H1 (cell line): ENCODE data around the gene ZBTB7B. TPM values are rescaled to one million over a fixed set of nuclear protein-coding genes. Genes with fewer than 3 reads are reported as not detected.
A peak's percentile ranks its signal among the peaks of the same experiment; 100 is the strongest.

Source experiments
- BRCA1 ChIP-seq: IDR thresholded peaks from 2 replicates; pipeline ENCODE4 v1.6.1; 2012; ENCODE audit warnings: low read depth, low read length, improper control_type of control experiment
- JUND ChIP-seq: IDR thresholded peaks from 2 replicates; pipeline ENCODE4 v1.6.1; 2011; ENCODE audit warnings: mild to moderate bottlenecking, improper control_type of control experiment, low read length
- NRF1 ChIP-seq: IDR thresholded peaks from 2 replicates; pipeline ENCODE4 v1.6.1; 2011; ENCODE audit warnings: mild to moderate bottlenecking, low read depth, low read length, improper control_type of control experiment
- SIN3A ChIP-seq, 2 experiments: IDR thresholded peaks in 1 of 2; conservative IDR thresholded peaks in 1 of 2; 2 replicates each; pipeline ENCODE4 v1.6.1; 2011 to 2012; ENCODE audit warnings: low read length in 2 of 2, improper control_type of control experiment in 1 of 2, low read depth in 1 of 2, mild to moderate bottlenecking in 1 of 2
- polyA plus RNA-seq, 7 experiments: library from polyadenylated mRNA; depleted of rRNA in 3 of 7; stranded (reverse) in 5 of 7; unstranded in 2 of 7; fragments of >200 nt in 5 of 7; fragments of 200-250 nt in 2 of 7; gene quantifications; 1 replicate in 5 of 7; 2 replicates in 1 of 7; 4 replicates in 1 of 7; pipeline versions ENCODE4 v1.2.1 to v1.2.3, GENCODE V29; 2011 to 2013; ENCODE audit warnings: missing spikeins in 2 of 7, mixed read lengths in 2 of 7
- total RNA-seq: library from RNA; stranded (reverse); fragmentation: NEBNext Ultra II Directional; extraction: Animal tissue kit (Norgen Biotek cat#: 25700); gene quantifications from 2 replicates; pipeline ENCODE4 v1.2.1, GENCODE V29; 2021
- TF ChIP-seq, protein P1 (sequence below), 3 experiments: IDR thresholded peaks; 1 replicate in 2 of 3; 2 replicates in 1 of 3; pipeline versions ENCODE4 v1.5.1 to v1.6.1; 2011; ENCODE audit warnings: low read length in 3 of 3, mild to moderate bottlenecking in 3 of 3, inconsistent platforms in 2 of 3, low read depth in 1 of 3, moderate library complexity in 1 of 3; ENCODE audit not compliant: insufficient read depth in 1 of 3; ENCODE audit errors: control extremely low read depth in 1 of 3
- TF ChIP-seq, protein P2 (sequence below): fragments of 300-600 bp; sonication (generic); IDR thresholded peaks from 2 replicates; pipeline ENCODE4 v1.7.1; 2012; ENCODE audit warnings: low read length, moderate library complexity, mild to moderate bottlenecking, inconsistent platforms; ENCODE audit not compliant: insufficient replicate concordance

Gene ZBTB7B
- total and polyA plus RNA-seq, 2 of the 8 experiments (the other 6 are each of a cell fraction or from before 2014, with no cell fraction given) = 24.5 to 36.9 TPM

DNA sequence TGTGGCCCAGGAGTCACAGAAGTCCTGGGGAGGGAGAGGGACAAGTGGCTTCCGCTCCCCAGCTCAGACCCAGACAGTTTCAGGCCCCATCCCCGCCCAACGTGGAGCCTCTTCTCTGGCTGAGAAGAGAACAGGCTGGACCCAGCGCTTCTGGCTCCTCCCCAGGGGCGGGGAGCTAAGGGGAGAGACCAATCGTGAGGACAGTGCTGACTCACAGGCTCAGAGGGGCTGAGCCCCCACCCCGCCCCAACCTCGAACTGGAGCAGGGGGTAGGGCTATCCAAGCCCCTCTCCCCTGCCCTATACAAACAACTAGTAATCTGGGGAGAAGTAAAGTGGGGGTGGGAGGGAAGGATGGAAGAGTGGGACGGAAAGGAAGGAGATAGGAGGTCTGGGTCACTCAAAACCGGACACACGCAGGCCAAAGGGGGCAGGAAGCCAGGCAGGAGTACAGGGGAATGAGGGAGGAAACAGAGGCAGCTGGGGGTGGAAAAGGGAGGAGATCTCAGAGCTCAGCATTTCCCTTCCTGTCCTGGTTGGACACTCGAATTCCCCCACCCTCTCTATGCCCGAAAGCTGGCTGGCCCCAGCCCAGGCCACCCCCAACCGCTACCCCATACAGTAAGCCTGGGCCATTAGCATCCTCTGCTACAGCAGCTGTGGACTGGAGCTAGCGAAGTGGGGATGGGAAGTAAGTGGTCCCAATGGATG is 31.8 kb upstream of the ZBTB7B start, which contains the start of gene SHC1 (continued):
- TF ChIP-seq, protein P1, sequence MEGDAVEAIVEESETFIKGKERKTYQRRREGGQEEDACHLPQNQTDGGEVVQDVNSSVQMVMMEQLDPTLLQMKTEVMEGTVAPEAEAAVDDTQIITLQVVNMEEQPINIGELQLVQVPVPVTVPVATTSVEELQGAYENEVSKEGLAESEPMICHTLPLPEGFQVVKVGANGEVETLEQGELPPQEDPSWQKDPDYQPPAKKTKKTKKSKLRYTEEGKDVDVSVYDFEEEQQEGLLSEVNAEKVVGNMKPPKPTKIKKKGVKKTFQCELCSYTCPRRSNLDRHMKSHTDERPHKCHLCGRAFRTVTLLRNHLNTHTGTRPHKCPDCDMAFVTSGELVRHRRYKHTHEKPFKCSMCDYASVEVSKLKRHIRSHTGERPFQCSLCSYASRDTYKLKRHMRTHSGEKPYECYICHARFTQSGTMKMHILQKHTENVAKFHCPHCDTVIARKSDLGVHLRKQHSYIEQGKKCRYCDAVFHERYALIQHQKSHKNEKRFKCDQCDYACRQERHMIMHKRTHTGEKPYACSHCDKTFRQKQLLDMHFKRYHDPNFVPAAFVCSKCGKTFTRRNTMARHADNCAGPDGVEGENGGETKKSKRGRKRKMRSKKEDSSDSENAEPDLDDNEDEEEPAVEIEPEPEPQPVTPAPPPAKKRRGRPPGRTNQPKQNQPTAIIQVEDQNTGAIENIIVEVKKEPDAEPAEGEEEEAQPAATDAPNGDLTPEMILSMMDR (IDR thresholded peaks at IDR 0.05; ENCODE audit: control extremely low read depth in 1 of 3, insufficient read depth in 1 of 3, low read depth in 1 of 3, low read length in 3 of 3) = peak in 1 of 3 experiments; percentile 5; a peak in 1 of 4 replicates
- TF ChIP-seq, protein P2, sequence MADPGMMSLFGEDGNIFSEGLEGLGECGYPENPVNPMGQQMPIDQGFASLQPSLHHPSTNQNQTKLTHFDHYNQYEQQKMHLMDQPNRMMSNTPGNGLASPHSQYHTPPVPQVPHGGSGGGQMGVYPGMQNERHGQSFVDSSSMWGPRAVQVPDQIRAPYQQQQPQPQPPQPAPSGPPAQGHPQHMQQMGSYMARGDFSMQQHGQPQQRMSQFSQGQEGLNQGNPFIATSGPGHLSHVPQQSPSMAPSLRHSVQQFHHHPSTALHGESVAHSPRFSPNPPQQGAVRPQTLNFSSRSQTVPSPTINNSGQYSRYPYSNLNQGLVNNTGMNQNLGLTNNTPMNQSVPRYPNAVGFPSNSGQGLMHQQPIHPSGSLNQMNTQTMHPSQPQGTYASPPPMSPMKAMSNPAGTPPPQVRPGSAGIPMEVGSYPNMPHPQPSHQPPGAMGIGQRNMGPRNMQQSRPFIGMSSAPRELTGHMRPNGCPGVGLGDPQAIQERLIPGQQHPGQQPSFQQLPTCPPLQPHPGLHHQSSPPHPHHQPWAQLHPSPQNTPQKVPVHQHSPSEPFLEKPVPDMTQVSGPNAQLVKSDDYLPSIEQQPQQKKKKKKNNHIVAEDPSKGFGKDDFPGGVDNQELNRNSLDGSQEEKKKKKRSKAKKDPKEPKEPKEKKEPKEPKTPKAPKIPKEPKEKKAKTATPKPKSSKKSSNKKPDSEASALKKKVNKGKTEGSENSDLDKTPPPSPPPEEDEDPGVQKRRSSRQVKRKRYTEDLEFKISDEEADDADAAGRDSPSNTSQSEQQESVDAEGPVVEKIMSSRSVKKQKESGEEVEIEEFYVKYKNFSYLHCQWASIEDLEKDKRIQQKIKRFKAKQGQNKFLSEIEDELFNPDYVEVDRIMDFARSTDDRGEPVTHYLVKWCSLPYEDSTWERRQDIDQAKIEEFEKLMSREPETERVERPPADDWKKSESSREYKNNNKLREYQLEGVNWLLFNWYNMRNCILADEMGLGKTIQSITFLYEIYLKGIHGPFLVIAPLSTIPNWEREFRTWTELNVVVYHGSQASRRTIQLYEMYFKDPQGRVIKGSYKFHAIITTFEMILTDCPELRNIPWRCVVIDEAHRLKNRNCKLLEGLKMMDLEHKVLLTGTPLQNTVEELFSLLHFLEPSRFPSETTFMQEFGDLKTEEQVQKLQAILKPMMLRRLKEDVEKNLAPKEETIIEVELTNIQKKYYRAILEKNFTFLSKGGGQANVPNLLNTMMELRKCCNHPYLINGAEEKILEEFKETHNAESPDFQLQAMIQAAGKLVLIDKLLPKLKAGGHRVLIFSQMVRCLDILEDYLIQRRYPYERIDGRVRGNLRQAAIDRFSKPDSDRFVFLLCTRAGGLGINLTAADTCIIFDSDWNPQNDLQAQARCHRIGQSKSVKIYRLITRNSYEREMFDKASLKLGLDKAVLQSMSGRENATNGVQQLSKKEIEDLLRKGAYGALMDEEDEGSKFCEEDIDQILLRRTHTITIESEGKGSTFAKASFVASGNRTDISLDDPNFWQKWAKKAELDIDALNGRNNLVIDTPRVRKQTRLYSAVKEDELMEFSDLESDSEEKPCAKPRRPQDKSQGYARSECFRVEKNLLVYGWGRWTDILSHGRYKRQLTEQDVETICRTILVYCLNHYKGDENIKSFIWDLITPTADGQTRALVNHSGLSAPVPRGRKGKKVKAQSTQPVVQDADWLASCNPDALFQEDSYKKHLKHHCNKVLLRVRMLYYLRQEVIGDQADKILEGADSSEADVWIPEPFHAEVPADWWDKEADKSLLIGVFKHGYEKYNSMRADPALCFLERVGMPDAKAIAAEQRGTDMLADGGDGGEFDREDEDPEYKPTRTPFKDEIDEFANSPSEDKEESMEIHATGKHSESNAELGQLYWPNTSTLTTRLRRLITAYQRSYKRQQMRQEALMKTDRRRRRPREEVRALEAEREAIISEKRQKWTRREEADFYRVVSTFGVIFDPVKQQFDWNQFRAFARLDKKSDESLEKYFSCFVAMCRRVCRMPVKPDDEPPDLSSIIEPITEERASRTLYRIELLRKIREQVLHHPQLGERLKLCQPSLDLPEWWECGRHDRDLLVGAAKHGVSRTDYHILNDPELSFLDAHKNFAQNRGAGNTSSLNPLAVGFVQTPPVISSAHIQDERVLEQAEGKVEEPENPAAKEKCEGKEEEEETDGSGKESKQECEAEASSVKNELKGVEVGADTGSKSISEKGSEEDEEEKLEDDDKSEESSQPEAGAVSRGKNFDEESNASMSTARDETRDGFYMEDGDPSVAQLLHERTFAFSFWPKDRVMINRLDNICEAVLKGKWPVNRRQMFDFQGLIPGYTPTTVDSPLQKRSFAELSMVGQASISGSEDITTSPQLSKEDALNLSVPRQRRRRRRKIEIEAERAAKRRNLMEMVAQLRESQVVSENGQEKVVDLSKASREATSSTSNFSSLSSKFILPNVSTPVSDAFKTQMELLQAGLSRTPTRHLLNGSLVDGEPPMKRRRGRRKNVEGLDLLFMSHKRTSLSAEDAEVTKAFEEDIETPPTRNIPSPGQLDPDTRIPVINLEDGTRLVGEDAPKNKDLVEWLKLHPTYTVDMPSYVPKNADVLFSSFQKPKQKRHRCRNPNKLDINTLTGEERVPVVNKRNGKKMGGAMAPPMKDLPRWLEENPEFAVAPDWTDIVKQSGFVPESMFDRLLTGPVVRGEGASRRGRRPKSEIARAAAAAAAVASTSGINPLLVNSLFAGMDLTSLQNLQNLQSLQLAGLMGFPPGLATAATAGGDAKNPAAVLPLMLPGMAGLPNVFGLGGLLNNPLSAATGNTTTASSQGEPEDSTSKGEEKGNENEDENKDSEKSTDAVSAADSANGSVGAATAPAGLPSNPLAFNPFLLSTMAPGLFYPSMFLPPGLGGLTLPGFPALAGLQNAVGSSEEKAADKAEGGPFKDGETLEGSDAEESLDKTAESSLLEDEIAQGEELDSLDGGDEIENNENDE = no peak
- peak in 1 of 2 experiments; percentile 39; a peak in 1 of 4 replicates for TF ChIP-seq SIN3A (conservative IDR thresholded peaks at IDR 0.05 in 1 of 2, IDR thresholded peaks at IDR 0.05 in 1 of 2; ENCODE audit: low read depth in 1 of 2, low read length in 2 of 2)
- TF ChIP-seq BRCA1 = no peak
- TF ChIP-seq JUND = peak; percentile 82
- no peak for TF ChIP-seq NRF1
